Lower leg skin (tissue), 4 donors: ENCODE results near the gene ZNF770. TPM values are rescaled to one million over a fixed set of nuclear protein-coding genes. Genes with fewer than 3 reads are reported as not detected.

Source experiments
- DNase-seq, 2 donors: peaks; one replicate each; pipeline ENCODE4 v3.0.0-alpha.2; 2019; ENCODE audit warnings: low spot score in 2 of 2
- H3K4me3 ChIP-seq: fragments of 200-600 bp; sonication (generic); 2 replicates; pipeline ENCODE4 v1.5.1; 2017; ENCODE audit warnings: mild to moderate bottlenecking, low read depth; ENCODE audit not compliant: poor library complexity, severe bottlenecking
- CTCF ChIP-seq, 3 donors: fragments of 450-650 bp; IDR thresholded peaks; one replicate each; pipeline ENCODE4 v1.5.1; 2016; ENCODE audit warnings: antibody characterized with exemption in 3 of 3, mild to moderate bottlenecking in 3 of 3, moderate library complexity in 2 of 3
- POLR2A ChIP-seq, 2 donors: fragments of 450-650 bp; IDR thresholded peaks; one replicate each; pipeline ENCODE4 v1.6.1; 2016 to 2017; ENCODE audit warnings: antibody characterized with exemption in 2 of 2, mild to moderate bottlenecking in 1 of 2, moderate library complexity in 1 of 2
- WGBS, 2 donors: methylation state at CpG; one replicate each; pipeline ENCODE4 v1.1.5; 2018; 5-methylcytosine and 5-hydroxymethylcytosine counted together
- intact Hi-C: fragments of 100-400 bp; cut with DNase I; formaldehyde crosslinking; loops from one replicate; pipeline ENCODE4 v1.15.0; 2023; ENCODE audit warnings: low total_unique reads
- total RNA-seq, 4 donors: library from RNA; depleted of rRNA; stranded (reverse); fragments of >200 nt; gene quantifications; one replicate each; pipeline ENCODE4 v1.1.0, GENCODE V29; 2016

The ZNF770 gene
- total RNA-seq, 4 donors from 2014 or later = 45.3 to 96.7 (median 67.5) TPM

- DNase-seq = peak; percentile 96 to 99
- TF ChIP-seq POLR2A (IDR thresholded peaks at IDR 0.05) (no peak), CTCF (IDR thresholded peaks at IDR 0.05) (peak in 1 of 3 donors; percentile 81)
- WGBS, 2 donors = 0% methylated on average over 25 to 41 of the region's 44 CpGs
- intact Hi-C loops = loop anchor here (5.0 kb wide), 1 partner anchor 483 kb away; no protein-coding TSS in a partner anchor
- H3K4me3 ChIP-seq = peak within 1 kb of the TSS; percentile 84
Measured at GRCh38 chr15:34969340-34970097, 18.6 kb downstream of the ZNF770 start, which contains the start of gene AQR. Gene AQR (minus strand): TSS chr15:34969742. CDS start chr15:34969613, 129 bp downstream.

GRCh38 chr15:34964277-34964676 lies 23.8 kb downstream of the ZNF770 start:
- 96 to 98% methylated on average over 2 of the region's 2 CpGs for WGBS, 2 donors
- intact Hi-C loops = no loop called here
- DNase-seq = no peak
- H3K4me3 ChIP-seq = no peak overlapping the region
- no peak for TF ChIP-seq POLR2A (IDR thresholded peaks at IDR 0.05)

- no peak for DNase-seq
- 85 to 89% methylated on average over 8 of the region's 8 CpGs for WGBS, 2 donors
- no peak overlapping the region for H3K4me3 ChIP-seq
- intact Hi-C loops = no loop called here
- TF ChIP-seq CTCF (IDR thresholded peaks at IDR 0.05) = no peak
- no peak for TF ChIP-seq POLR2A (IDR thresholded peaks at IDR 0.05)
Measured at GRCh38 chr15:34953851-34954250, 34.2 kb downstream of the ZNF770 start.

- no peak for TF ChIP-seq CTCF (IDR thresholded peaks at IDR 0.05)
- TF ChIP-seq POLR2A (IDR thresholded peaks at IDR 0.05) = no peak
Measured at GRCh38 chr15:34952481-34952880, 35.6 kb downstream of the ZNF770 start.

GRCh38 chr15:34951993-34952392 lies 36.1 kb downstream of the ZNF770 start:
- DNase-seq = no peak
- intact Hi-C loops = no loop called here
- TF ChIP-seq POLR2A (IDR thresholded peaks at IDR 0.05) = no peak
- no peak for TF ChIP-seq CTCF (IDR thresholded peaks at IDR 0.05)
- WGBS, 2 donors = 57 to 70% methylated on average over 1 of the region's 1 CpG
- H3K4me3 ChIP-seq = no peak overlapping the region

More at GRCh38 chr15:34952481-34952880, 35.6 kb downstream of the ZNF770 start:
- no peak for DNase-seq
- intact Hi-C loops = no loop called here
- H3K4me3 ChIP-seq = no peak overlapping the region

GRCh38 chr15:34944936-34945335 lies 43.2 kb downstream of the ZNF770 start:
- intact Hi-C loops = no loop called here
- no peak for DNase-seq
- H3K4me3 ChIP-seq = no peak overlapping the region
- TF ChIP-seq CTCF (IDR thresholded peaks at IDR 0.05) (no peak), POLR2A (IDR thresholded peaks at IDR 0.05) (no peak)
- 78% methylated on average over 3 of the region's 3 CpGs for WGBS, 2 donors
